Measurements from ENCODE around the gene ROM1.

The ROM1 gene

DNA sequence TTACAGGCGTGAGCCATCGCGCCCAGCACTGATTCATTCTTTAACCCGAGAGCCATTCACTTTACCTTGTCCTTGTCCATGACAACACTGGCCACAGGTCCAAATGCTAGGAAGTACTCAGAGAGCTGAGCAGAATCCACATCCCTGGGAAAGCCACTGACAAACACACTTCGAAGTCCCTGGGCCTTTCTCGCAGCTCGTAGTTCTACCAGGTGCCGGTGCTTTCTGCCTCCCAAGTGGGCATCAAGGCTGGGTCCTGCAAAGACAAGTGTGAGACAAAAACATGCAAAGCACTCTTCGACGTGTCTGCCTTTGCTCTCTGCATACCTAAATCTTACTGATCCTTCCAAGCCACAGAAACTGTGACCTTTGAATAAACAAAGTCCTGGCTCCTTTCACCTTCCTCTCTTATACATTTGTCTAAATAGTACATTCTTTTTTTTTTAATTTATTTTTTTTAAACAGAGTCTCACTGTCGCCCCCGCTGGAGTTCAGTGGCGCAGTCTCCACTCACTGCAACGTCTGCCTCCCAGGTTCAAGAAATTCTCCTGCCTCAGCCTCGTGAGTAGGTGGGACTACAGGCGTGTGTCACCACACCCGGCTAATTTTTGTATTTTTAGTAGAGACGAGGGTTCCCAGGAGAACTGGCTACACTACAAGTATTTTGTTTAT is 24.0 kb upstream of the ROM1 start:
- peak in 2 of 3 donors; percentile 27 to 30 for DNase-seq

GRCh38 chr11:62591448-62592145 is 21.5 kb upstream of the ROM1 start, which contains the start of gene TUT1:
Gene TUT1 (minus strand): TSS chr11:62591523. CDS start chr11:62591485, 38 bp downstream.
- DNase-seq = peak; percentile 97 to 100 (median 99)

DNA sequence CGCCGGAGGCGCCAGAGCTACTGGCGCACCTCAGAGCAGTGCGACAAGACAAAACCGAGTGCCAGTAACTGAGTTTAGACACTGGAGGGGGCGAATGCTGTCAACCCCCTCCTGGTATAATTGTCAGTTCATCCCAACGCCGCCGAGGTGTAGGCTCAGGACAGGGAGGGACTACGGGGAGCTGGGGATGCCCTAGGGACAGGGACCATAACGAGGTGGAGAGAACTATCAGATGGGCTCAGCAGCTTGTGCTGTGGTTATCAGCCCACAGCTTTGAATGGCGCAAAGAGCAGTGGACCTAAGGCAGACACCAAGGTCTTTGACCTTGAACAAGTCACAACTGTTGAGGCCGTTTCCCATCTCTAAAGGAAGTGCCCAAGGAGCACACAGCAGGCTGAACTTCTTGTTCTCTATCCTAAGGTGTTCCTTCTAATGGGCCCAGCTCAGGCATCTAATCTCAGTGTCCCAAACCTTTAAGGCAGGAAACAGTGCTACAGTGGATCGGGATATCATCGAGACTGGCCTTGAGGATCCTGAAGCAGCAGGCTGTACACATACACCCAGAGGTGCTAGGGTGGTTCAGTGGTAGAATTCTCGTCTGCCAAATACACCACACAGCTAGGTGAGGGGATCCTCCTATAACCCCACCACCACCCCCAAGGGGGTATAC is 20.8 kb upstream of the ROM1 start:
- DNase-seq = no peak

DNA sequence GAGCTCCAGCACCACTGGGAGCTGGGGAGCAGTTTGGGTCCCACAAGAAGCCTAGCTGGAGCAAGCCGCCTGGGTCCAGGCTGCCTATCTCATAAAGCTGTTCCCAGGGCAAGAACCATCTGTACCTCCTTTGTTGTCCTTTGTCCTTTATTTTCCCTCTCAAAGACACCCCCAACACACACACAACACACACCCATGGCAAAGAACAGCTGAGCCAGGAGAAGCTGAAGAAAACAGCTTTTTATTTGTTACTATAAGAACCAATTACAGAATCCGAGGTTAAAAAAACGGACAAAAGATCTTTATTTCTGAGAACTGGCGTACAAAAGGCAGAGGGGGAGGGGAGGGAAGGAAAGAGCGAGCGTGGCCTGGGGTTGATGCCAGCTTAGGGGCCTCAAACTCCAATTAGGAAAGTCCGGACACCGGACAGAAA is 20.1 kb upstream of the ROM1 start:
- DNase-seq = no peak

DNA sequence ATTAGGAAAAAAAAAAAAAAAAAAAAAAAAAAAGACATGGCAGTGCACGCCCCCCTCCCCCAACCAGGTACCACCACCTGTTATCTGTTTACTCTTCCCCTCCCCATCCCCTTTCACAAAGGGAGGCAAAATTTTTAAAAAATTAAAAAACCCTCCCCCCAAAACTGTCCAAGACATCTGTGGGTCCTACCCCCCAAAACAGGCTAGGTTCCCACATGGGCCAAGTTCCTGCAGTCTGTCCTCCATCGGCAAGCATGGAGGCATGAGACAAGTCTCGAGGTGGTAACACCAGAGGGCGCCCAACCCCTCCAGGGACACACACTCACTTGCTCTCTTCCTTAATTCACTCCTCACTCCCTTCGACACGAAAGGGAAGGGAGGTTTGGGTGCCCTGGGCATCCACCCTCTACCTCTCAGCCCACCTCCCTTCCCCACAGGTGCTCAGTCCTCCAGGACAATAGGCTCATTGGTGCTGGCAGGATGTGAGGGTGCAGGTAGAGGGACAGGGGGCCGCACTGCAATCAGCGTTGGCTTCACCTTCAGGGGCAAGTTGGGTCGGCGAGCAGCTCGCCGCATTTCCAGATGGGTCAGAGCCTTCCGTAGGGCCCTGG is 19.5 kb upstream of the ROM1 start:
- peak; percentile 89 to 94 (median 92) for DNase-seq

GRCh38 chr11:62595124-62595523 is 17.9 kb upstream of the ROM1 start:
- DNase-seq = no peak

DNA sequence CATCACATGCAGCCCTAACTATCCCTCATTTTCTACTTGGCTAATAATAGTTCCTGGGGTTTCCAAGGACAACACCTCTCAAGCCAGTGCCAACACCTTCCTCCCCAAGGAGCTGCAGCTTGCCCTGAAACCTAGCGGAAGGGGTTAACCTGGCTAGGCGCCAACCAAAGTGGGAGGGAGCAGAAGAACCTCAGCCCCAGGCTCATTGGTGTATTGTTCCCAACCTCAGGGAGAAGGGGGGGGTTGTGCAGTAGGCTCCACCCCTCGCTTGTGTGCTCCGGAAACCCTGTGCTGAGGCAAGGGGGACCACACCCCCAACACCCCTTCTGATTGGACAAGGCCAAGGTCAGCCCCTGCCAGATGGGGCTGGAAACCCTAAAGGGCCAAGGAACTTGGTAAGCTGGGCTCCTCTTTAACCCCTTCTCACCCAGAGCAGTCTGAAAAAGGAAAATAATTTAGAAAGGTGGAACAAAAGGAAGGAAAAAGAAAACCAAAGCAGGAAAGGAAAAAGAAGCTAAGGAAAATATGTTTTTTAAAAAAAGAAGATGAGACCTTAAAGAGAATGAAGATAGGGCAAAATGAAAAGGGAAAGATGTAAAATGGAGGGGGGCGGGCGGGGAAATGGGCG is 13.9 kb upstream of the ROM1 start:
- peak; percentile 95 to 96 (median 96) for DNase-seq

DNA sequence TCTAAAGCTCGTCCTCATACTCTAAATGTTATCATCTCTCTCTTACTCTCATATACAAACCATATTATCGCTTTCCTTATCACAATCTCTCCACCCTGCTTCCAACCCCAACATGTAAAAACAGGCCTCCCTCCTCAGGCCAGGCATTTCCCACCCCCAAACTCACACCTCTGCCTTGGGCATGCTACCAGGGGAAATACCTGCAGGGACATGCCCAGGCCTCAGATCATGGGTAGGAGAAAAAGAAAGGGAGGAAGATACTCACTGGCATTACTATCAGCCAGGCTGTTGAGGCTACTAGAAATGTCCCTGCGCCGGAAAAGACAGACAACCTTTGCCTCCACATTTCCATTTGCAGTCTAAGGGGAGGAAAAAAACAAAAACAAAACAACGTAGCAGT is 13.2 kb upstream of the ROM1 start:
- DNase-seq = no peak

GRCh38 chr11:62600367-62601121 is 12.5 kb upstream of the ROM1 start:
- DNase-seq = peak in 1 of 3 donors; percentile 33

- DNase-seq = peak; percentile 43 to 67 (median 47)
Observed at GRCh38 chr11:62601122-62601371, 12.0 kb upstream of the ROM1 start.

GRCh38 chr11:62601372-62602140 is 11.5 kb upstream of the ROM1 start, which contains the start of gene MTA2:
Gene MTA2 (minus strand): TSS chr11:62601865. CDS start chr11:62601450, 415 bp downstream.
- DNase-seq = peak; percentile 98 to 99 (median 99)

DNA sequence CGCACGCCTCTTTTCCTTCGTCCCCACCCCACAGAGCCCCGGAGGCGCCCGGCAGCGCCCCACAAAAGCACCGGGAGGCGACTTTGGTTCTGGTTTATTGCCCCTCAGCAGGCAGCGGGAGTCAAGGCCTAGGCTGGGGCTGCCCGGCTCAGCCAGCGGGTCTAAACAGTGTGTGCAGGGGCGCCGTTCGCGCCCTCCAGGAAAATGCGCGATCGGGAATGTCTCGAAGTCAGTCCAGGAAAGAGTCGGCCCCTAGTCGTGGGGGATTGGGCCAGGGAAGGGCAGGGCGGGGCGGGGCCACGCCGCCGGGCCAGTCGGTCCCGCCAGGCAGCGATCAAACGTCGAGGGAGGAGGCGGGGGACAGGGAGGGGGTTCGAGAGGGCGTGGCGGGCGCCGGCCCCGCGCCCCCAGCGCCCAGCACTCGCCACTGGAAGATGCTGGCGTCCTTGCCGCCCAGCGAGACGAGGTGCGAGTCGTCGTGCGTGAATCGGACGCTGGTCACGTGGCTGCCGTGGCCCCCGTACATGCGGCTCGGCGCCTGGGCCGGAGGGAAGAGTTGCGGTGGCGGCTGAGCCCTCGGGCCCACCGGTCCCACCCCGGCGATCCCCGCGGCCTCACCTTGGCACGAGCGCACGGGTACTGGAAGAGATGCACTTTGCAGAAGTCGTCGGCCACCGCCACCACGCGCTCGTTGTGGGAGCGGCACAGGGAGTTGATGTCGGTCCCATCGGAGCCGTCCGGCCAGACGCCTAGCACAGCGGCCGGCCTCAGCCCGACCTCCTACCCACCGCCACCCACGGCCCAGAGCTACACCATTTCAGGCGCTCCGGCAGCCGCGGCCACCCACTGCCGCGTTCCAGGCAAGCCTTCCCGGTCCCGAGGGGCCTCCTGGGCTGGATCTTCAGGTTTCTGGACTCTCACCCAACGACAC is 10.7 kb upstream of the ROM1 start:
- peak in 1 of 3 donors; percentile 62 for DNase-seq

GRCh38 chr11:62603072-62603408 is 10.0 kb upstream of the ROM1 start:
- DNase-seq = no peak

- no peak for DNase-seq
Observed at GRCh38 chr11:62603776-62604299, 9.2 kb upstream of the ROM1 start.

GRCh38 chr11:62604460-62605120 is 8.5 kb upstream of the ROM1 start:
- no peak for DNase-seq

DNA sequence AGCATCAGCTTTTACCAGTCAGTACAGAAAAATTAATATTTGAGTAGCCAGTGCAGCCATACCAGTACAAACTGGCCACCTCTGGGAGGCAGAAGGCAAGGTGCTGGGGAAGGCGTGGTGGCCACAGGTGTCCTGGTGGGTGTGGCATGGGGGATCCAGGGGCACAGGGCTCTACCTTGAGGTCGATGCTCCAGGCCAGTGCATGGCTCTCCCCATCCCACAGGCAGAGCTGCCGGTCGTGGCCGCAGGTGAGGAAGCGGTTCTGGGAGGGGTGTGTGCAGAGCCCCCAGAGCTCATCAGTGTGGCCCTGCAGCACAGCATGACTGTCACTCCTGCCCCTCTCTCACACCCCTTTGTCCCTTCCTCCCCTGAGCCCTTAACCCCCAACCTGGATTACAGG is 7.6 kb upstream of the ROM1 start:
- no peak for DNase-seq

DNA sequence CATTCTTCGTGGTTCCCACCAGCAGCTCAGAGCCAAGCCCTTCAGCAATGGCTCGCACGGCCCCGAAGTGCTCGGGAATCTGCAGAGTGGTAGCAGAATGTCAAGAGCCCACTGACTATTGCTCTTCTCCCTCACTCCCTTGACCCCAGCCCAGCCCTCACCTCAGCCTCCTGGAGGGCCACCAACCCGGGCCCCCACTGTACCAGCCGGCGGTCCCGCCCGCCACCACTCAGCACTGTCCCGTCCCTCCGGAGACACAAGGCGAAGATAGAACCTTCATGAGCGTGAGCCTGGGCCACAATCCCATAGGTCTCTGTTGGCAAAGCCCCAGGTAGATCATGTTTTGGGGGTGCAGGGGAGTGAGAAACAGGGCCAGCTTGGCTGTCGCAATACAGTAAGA is 7.2 kb upstream of the ROM1 start:
- DNase-seq = no peak

DNA sequence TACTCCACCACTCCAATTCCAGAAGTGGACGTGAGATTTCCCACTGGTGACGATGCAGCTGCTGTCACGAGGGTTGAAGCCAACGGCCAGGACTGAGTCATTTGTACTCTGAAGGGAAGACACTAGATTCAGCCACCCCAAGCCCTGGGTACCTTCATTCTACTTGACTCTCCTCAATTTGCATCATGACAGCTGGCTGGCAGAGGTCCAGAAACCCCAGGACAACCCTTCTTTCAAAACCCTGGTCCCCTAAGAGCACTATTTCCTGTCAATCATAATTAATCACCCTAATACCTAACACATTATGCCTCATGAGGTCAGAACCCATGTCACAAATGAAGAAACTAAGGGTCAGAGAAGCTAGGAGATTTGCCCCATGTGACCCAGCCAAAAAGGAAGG is 5.3 kb upstream of the ROM1 start:
- peak; percentile 75 to 82 (median 76) for DNase-seq

DNA sequence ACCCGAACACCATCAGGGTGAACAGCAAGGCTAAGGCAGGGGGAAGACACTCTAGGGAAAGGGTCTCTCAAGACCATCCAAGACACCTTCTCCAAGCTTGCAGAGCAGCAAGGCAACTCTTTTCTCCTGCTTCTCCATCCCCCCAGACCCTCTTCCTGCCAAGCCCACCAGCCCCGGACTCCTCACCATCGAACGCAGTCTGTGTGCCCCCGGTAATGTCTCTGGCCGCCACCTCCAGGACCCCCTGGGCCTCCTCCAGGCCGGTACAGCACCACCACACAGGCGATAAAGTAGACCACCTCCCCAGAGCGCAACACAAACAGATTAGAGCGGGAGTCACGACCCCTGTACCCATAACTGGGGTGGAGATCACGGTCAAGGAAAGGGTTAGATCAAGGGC is 4.3 kb upstream of the ROM1 start:
- DNase-seq = no peak

GRCh38 chr11:62610403-62610802 is 2.7 kb upstream of the ROM1 start:
- DNase-seq = no peak

Measured in suppressor macrophage treated with lipopolysaccharide for 1 hour (primary cell).